ENCODE measurements around the gene ARHGEF1.

ARHGEF1 gene

DNA sequence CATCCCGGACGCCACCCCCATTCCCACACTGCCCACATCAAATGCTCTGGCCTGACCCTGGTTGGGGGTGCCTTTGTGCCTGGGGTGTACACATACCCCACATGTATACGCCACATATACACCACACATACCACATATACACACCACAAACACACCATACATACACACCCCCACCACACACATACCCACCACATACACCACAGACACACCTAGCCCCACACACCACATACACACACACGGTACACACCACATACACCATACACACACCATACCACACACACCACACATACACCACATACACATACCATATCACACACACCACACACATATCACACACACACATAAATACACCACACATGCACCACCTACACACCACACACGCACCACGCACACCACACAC lies 35.1 kb downstream of the ARHGEF1 start:
- H3F3A ChIP-seq (ENCODE audit: insufficient read depth, low read length): no peaks in the 10 kb centered on the region
- H3K79me2 ChIP-seq (ENCODE audit: insufficient read depth, low read length): no peaks in the 10 kb centered on the region
- H3K9me3 ChIP-seq (ENCODE audit: low read length): no peaks in the 10 kb centered on the region
- peaks cover 13% of the 10 kb centered on the region for H3K27me3 ChIP-seq (ENCODE audit: insufficient read depth, low read length)
- no peaks in the 10 kb centered on the region for H4K20me1 ChIP-seq (ENCODE audit: insufficient read depth, low read length)
- no peak overlapping the region for H2AFZ ChIP-seq (ENCODE audit: low read length)
- no peak overlapping the region for H3K4me2 ChIP-seq (ENCODE audit: low read length)
- no peak overlapping the region for H3K9ac ChIP-seq (ENCODE audit: low read length)
- H3K4me3 ChIP-seq (ENCODE audit: low read depth, low read length, poor library complexity, severe bottlenecking): no peak overlapping the region
- TF ChIP-seq, protein P1, sequence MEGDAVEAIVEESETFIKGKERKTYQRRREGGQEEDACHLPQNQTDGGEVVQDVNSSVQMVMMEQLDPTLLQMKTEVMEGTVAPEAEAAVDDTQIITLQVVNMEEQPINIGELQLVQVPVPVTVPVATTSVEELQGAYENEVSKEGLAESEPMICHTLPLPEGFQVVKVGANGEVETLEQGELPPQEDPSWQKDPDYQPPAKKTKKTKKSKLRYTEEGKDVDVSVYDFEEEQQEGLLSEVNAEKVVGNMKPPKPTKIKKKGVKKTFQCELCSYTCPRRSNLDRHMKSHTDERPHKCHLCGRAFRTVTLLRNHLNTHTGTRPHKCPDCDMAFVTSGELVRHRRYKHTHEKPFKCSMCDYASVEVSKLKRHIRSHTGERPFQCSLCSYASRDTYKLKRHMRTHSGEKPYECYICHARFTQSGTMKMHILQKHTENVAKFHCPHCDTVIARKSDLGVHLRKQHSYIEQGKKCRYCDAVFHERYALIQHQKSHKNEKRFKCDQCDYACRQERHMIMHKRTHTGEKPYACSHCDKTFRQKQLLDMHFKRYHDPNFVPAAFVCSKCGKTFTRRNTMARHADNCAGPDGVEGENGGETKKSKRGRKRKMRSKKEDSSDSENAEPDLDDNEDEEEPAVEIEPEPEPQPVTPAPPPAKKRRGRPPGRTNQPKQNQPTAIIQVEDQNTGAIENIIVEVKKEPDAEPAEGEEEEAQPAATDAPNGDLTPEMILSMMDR (IDR thresholded peaks at IDR 0.05; ENCODE audit: low read length): no peak
- TF ChIP-seq EZH2 (IDR thresholded peaks at IDR 0.05; ENCODE audit: borderline replicate concordance, low read length): no peak
- no peaks in the 10 kb centered on the region for H3K36me3 ChIP-seq (ENCODE audit: insufficient read depth, low read length)
- no peak overlapping the region for H3K27ac ChIP-seq (ENCODE audit: low read depth, low read length, poor library complexity, severe bottlenecking)
- no peaks in the 10 kb centered on the region for H3K4me1 ChIP-seq (ENCODE audit: insufficient read depth, low read length, severe bottlenecking)
- no peaks in the 10 kb centered on the region for H3K9me2 ChIP-seq (ENCODE audit: low read depth, low read length)

DNA sequence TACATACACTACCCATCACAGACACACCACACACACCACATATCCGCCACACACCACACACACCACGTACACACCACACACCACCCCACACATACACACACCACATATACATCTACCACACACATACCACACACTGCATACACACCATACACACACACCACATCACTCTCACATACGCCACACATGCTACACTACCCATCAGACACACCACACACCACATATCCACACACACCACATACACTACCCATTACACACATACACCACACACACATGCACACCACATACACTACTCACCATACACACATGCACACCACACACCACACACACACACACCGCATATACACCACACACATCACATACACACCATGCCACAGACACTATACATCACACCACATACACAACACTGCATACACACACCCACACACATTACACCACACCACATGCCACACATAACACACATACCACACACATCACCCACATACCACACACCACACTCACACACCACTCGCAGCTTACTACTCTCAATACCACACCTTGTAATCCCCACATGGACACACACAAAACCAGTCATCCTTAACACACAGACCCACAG lies 35.8 kb downstream of the ARHGEF1 start:
- H3F3A ChIP-seq (ENCODE audit: insufficient read depth, low read length): no peaks in the 10 kb centered on the region
- H3K79me2 ChIP-seq (ENCODE audit: insufficient read depth, low read length): no peaks in the 10 kb centered on the region
- H2AFZ ChIP-seq (ENCODE audit: low read length): no peak overlapping the region
- no peak overlapping the region for H3K4me2 ChIP-seq (ENCODE audit: low read length)
- no peak overlapping the region for H3K9ac ChIP-seq (ENCODE audit: low read length)
- H3K9me2 ChIP-seq (ENCODE audit: low read depth, low read length): no peaks in the 10 kb centered on the region
- no peaks in the 10 kb centered on the region for H4K20me1 ChIP-seq (ENCODE audit: insufficient read depth, low read length)
- no peak overlapping the region for H3K4me3 ChIP-seq (ENCODE audit: low read depth, low read length, poor library complexity, severe bottlenecking)
- H3K27me3 ChIP-seq (ENCODE audit: insufficient read depth, low read length): peaks cover 13% of the 10 kb centered on the region
- no peaks in the 10 kb centered on the region for H3K36me3 ChIP-seq (ENCODE audit: insufficient read depth, low read length)
- no peak overlapping the region for H3K27ac ChIP-seq (ENCODE audit: low read depth, low read length, poor library complexity, severe bottlenecking)
- no peak for TF ChIP-seq EZH2 (IDR thresholded peaks at IDR 0.05; ENCODE audit: borderline replicate concordance, low read length)
- TF ChIP-seq, protein P1 (IDR thresholded peaks at IDR 0.05; ENCODE audit: low read length): no peak
- no peaks in the 10 kb centered on the region for H3K4me1 ChIP-seq (ENCODE audit: insufficient read depth, low read length, severe bottlenecking)
- H3K9me3 ChIP-seq (ENCODE audit: low read length): no peaks in the 10 kb centered on the region

DNA sequence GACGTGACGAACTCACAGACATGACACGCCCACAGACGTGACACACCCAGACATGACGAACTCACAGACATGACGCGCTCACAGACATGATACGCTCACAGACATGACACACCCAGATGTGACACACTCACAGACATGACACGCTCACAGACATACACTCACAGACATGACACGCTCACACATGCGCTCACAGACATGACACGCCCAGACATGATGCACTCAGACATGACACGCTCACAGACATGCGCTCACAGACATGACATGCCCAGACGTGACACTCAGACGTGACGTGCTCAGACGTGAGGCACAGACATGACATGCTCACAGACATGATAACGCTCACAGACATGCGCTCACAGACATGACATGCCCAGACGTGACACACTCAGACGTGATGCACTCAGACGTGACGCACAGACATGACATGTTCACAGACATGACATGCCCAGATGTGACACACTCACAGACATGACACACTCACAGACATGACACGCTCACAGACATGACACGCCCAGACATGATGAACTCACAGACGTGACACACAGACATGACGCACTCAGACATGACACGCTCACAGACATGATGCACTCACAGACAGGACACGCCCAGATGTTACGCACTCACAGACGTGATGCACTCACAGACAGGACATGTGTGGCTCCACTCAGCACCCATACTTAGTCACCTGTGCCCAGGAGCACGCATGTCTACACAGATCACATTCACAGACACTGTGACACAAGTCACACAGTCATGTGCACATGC lies 37.1 kb downstream of the ARHGEF1 start:
- no peak for TF ChIP-seq EZH2 (IDR thresholded peaks at IDR 0.05; ENCODE audit: borderline replicate concordance, low read length)
- TF ChIP-seq, protein P1 (IDR thresholded peaks at IDR 0.05; ENCODE audit: low read length): no peak
- Histone ChIP-seq H2AFZ (ENCODE audit: low read length) (no peak overlapping the region), H3K27ac (ENCODE audit: low read depth, low read length, poor library complexity, severe bottlenecking) (no peak overlapping the region), H3K36me3 (ENCODE audit: insufficient read depth, low read length) (no peaks in the 10 kb centered on the region), H3K9me2 (ENCODE audit: low read depth, low read length) (no peaks in the 10 kb centered on the region), H3K9ac (ENCODE audit: low read length) (no peak overlapping the region), H3K4me2 (ENCODE audit: low read length) (no peak overlapping the region), H3K27me3 (ENCODE audit: insufficient read depth, low read length) (peaks cover 13% of the 10 kb centered on the region), H3K79me2 (ENCODE audit: insufficient read depth, low read length) (no peaks in the 10 kb centered on the region), H3K4me1 (ENCODE audit: insufficient read depth, low read length, severe bottlenecking) (no peaks in the 10 kb centered on the region), H3F3A (ENCODE audit: insufficient read depth, low read length) (no peaks in the 10 kb centered on the region), H3K4me3 (ENCODE audit: low read depth, low read length, poor library complexity, severe bottlenecking) (no peak overlapping the region), H4K20me1 (ENCODE audit: insufficient read depth, low read length) (no peaks in the 10 kb centered on the region), H3K9me3 (ENCODE audit: low read length) (no peaks in the 10 kb centered on the region)
